K562 (cell line): Measurements from ENCODE around the gene LAMA5. TPM values are rescaled to one million over a fixed set of nuclear protein-coding genes. Genes with fewer than 3 reads are reported as not detected.

Experiments
- ATAC-seq: fragments of 200-7000 bp; cut with Tn5 transposase; 3 replicates; pipeline ENCODE4 v1.9.1; 2020; ENCODE audit warnings: moderate library complexity
- BruUV-seq: library from RNA; stranded (reverse); fragments of 400-500 nt; replicated peaks from 2 replicates; lab custom pipeline; 2021; lab: Mats Ljungman, UMichigan
- CTCF ChIA-PET: fragments of 300-600 bp; formaldehyde crosslinking; extraction: SDS; loops from one replicate; lab custom pipeline; 2021; ENCODE audit warnings: low intra/inter-chr PET ratio; lab: Yijun Ruan, JAX
- POLR2A ChIA-PET: fragments of 300-600, 350-650 bp; sonication (Branson Sonifier 250); formaldehyde crosslinking; extraction: SDS; loops from one replicate; lab custom pipeline; 2021; ENCODE audit warnings: antibody characterized with exemption, inconsistent platforms; lab: Yijun Ruan, JAX
- DNase-seq, 4 experiments: peaks; one replicate each; pipeline versions ENCODE4 v3.0.0 to v3.0.0-alpha.2; 2011 to 2018; ENCODE audit warnings: low spot score in 3 of 4, mixed read lengths in 3 of 4; ENCODE audit errors: extremely low read depth in 1 of 4
- FAIRE-seq: peaks from 2 replicates; lab custom pipeline; 2011; peaks lifted over from hg19 to GRCh38; lab: Jason Lieb, UNC
- H2AFZ ChIP-seq: 2 replicates; pipeline ENCODE4 v1.6.0; 2011; ENCODE audit warnings: low read depth, low read length, control low read depth, inconsistent platforms
- H3K27ac ChIP-seq: fragments of 200-600 bp; 3 replicates; pipeline ENCODE4 v1.8.0; 2011; ENCODE audit warnings: low read depth, mild to moderate bottlenecking, control low read depth, inconsistent platforms, low read length, moderate library complexity, mixed read lengths; ENCODE audit errors: extremely low read depth
- H3K27me3 ChIP-seq, 2 experiments: fragments of 300-600 bp in 1 of 2; 2 replicates in 1 of 2; 3 replicates in 1 of 2; pipeline versions ENCODE4 v1.6.0 to v1.8.0; 2011; ENCODE audit warnings: inconsistent platforms in 2 of 2, low read length in 2 of 2, mild to moderate bottlenecking in 1 of 2, mixed read lengths in 1 of 2, moderate library complexity in 1 of 2; ENCODE audit not compliant: control insufficient read depth in 2 of 2, insufficient read depth in 2 of 2
- H3K36me3 ChIP-seq: fragments of 300-600 bp; 3 replicates; pipeline ENCODE4 v1.8.0; 2011; ENCODE audit warnings: mild to moderate bottlenecking, low read length, inconsistent platforms; ENCODE audit not compliant: control insufficient read depth, insufficient read depth
- H3K4me1 ChIP-seq, 2 experiments: fragments of 200-600 bp in 1 of 2; replicated peaks in 1 of 2; 2 replicates in 1 of 2; 3 replicates in 1 of 2; pipeline versions ENCODE4 v1.5.1 to v1.8.0; 2011; ENCODE audit warnings: inconsistent platforms in 2 of 2, low read length in 2 of 2, mild to moderate bottlenecking in 1 of 2, mixed read lengths in 1 of 2, moderate library complexity in 1 of 2; ENCODE audit not compliant: control insufficient read depth in 2 of 2, insufficient read depth in 2 of 2
- H3K4me2 ChIP-seq: 2 replicates; pipeline ENCODE4 v1.6.1; 2011; ENCODE audit warnings: low read length, control low read depth, inconsistent platforms, mixed read lengths; ENCODE audit not compliant: insufficient read depth
- H3K4me3 ChIP-seq: fragments of 200-600 bp; sonication (generic), shearing (Covaris generic); 2 replicates; pipeline ENCODE4 v1.5.1; 2016; ENCODE audit warnings: control low read depth, inconsistent platforms
- H3K79me2 ChIP-seq: fragments of 200-600 bp; 3 replicates; pipeline ENCODE4 v1.8.0; 2011; ENCODE audit warnings: low read length, inconsistent platforms; ENCODE audit not compliant: control insufficient read depth, insufficient read depth
- H3K9ac ChIP-seq, 2 experiments: 2 replicates each; pipeline versions ENCODE4 v1.6.0 to v1.6.1; 2011; ENCODE audit warnings: low read depth in 2 of 2, low read length in 2 of 2, control low read depth in 1 of 2, inconsistent platforms in 1 of 2, mild to moderate bottlenecking in 1 of 2, mixed read lengths in 1 of 2; ENCODE audit not compliant: insufficient read depth in 1 of 2
- H3K9me1 ChIP-seq: one replicate; pipeline ENCODE4 v1.6.0; 2011; ENCODE audit warnings: inconsistent platforms, mild to moderate bottlenecking, low read length, moderate library complexity; ENCODE audit not compliant: control insufficient read depth, insufficient read depth
- H3K9me3 ChIP-seq: replicated peaks from 2 replicates; pipeline ENCODE4 v1.5.1; 2011; ENCODE audit warnings: low read depth, low read length, inconsistent platforms; ENCODE audit not compliant: control insufficient read depth, insufficient read depth
- H4K20me1 ChIP-seq: replicated peaks from 2 replicates; pipeline ENCODE4 v1.6.1; 2011; ENCODE audit warnings: low read length, inconsistent platforms, mixed read lengths; ENCODE audit not compliant: control insufficient read depth, insufficient read depth
- ATF2 ChIP-seq: sonication (generic); formaldehyde crosslinking; IDR thresholded peaks from 2 replicates; pipeline ENCODE4 v1.8.1; 2022; ENCODE audit warnings: missing genetic modification reagents
- BHLHE40 ChIP-seq: IDR thresholded peaks from 2 replicates; pipeline ENCODE4 v1.6.1; 2011; ENCODE audit warnings: low read length, improper control_type of control experiment
- BRCA1 ChIP-seq, 2 experiments: fragments of 450-650 bp in 1 of 2; sonication (generic) in 1 of 2; formaldehyde crosslinking in 1 of 2; IDR thresholded peaks; 2 replicates each; pipeline versions ENCODE4 v1.5.0 to v1.6.1; 2017 to 2020; ENCODE audit warnings: mild to moderate bottlenecking in 1 of 2, missing genetic modification reagents in 1 of 2
- FOXO4 ChIP-seq: fragments of 450-650 bp; formaldehyde crosslinking; IDR thresholded peaks from 2 replicates; pipeline ENCODE4 v1.4.0; 2020; ENCODE audit warnings: mild to moderate bottlenecking, moderate library complexity
- HMGN3 ChIP-seq: IDR thresholded peaks from 2 replicates; pipeline ENCODE4 v1.6.1; 2011; ENCODE audit warnings: borderline replicate concordance, low read depth, mild to moderate bottlenecking, mixed read lengths, low read length; ENCODE audit not compliant: insufficient read length; ENCODE audit errors: extremely low read depth
- RBM39 ChIP-seq: fragments of 200-400 bp; formaldehyde crosslinking; optimal IDR thresholded peaks from 2 replicates; pipeline ENCODE3; 2018; ENCODE audit warnings: low read depth, low read length
- SNRNP70 ChIP-seq: fragments of 200-400 bp; formaldehyde crosslinking; optimal IDR thresholded peaks from 2 replicates; pipeline ENCODE3; 2017; ENCODE audit warnings: low read depth, low read length
- STAT5B ChIP-seq: fragments of 250-450 bp; sonication (Bioruptor Pico); IDR thresholded peaks from 2 replicates; pipeline ENCODE4 v1.8.0; 2021; ENCODE audit warnings: mild to moderate bottlenecking, inconsistent platforms
- ZBTB49 ChIP-seq: sonication (generic); formaldehyde crosslinking; IDR thresholded peaks from 2 replicates; pipeline ENCODE4 v1.8.0; 2022; ENCODE audit warnings: missing genetic modification reagents, mild to moderate bottlenecking, borderline replicate concordance
- ZC3H11A ChIP-seq: IDR thresholded peaks from 2 replicates; pipeline ENCODE4 v1.6.1; 2012; ENCODE audit warnings: low read depth, low read length, improper control_type of control experiment
- WGBS: fragments of 100-300 bp; shearing (Covaris generic); methylation state at CpG from one replicate; pipeline ENCODE4 v1.1.6; 2016; ENCODE audit warnings: low coverage, mixed read lengths; ENCODE audit not compliant: insufficient coverage; ENCODE audit errors: missing lambda C conversion rate; 5-methylcytosine and 5-hydroxymethylcytosine counted together
- in situ Hi-C: fragments of 300-500 bp; cut with MboI; formaldehyde crosslinking; loops from 4 replicates; pipeline ENCODE4 v1.15.0; 2018; ENCODE audit warnings: inconsistent platforms, mixed read lengths
- intact Hi-C: fragments of 100-400 bp; cut with micrococcal nuclease; formaldehyde crosslinking; loops from 2 replicates; pipeline ENCODE4 v1.14.2; 2022
- polyA plus RNA-seq, 8 experiments: library from polyadenylated mRNA; depleted of rRNA in 4 of 8; stranded (reverse) in 5 of 8; unstranded in 3 of 8; fragments of >200 nt; fragmentation: Nextera tagmentation in 2 of 8; fragmentation: Illumina TruSeq in 1 of 8; extraction: Ambion mirVana in 2 of 8; extraction: Trizol in 1 of 8; gene quantifications; 2 replicates each; pipeline versions ENCODE4 v1.2.1 to v1.2.3, GENCODE V29; 2011 to 2014; ENCODE audit warnings: inconsistent platforms in 1 of 8, missing spikeins in 1 of 8
- total RNA-seq, 7 experiments: library from RNA; depleted of rRNA in 6 of 7; stranded (reverse); fragments of >200 nt in 6 of 7; fragmentation: Illumina TruSeq in 2 of 7; extraction: Trizol in 2 of 7; gene quantifications; 2 replicates each; pipeline versions ENCODE4 v1.2.1 to v1.2.3, GENCODE V29; 2011 to 2021; ENCODE audit warnings: low replicate concordance in 1 of 7

LAMA5 gene
- total and polyA plus RNA-seq, 9 of the 15 experiments (the other 6 are each of a cell fraction or from before 2014, with no cell fraction given): 0.31 to 101 (median 7.8) TPM

GRCh38 chr20:62400541-62400940 is 33.4 kb upstream of the LAMA5 start:
- H3K9me1 ChIP-seq: no peaks in the 10 kb centered on the region
- no peak for ATAC-seq
- TF ChIP-seq HMGN3 (peak; percentile 28), SNRNP70 (no peak)
- TF ChIP-seq, all 486 proteins: peak for 1
- CTCF ChIA-PET: no interaction called here
- H3K9ac ChIP-seq: no peak overlapping the region
- H3K4me1 ChIP-seq: peaks cover 0 to 54% of the 10 kb centered on the region in 2 experiments; a peak in 2 of 5 replicates
- no peak overlapping the region for H2AFZ ChIP-seq
- POLR2A ChIA-PET: interaction anchor here (0.5 to 4.2 kb wide), 4 partner anchors 11 to 187 kb away, joined by 3 to 28 read pairs (median 3); no protein-coding TSS in a partner anchor
- BruUV-seq: no TSS peak
- in situ Hi-C loops (no loop called here), intact Hi-C loops (no loop called here)
- H3K27ac ChIP-seq: no peak overlapping the region
- 72% methylated on average over 9 of the region's 10 CpGs for WGBS
- DNase-seq (no peak), FAIRE-seq (no peak)
- no peak overlapping the region for H3K4me3 ChIP-seq
- no peaks in the 10 kb centered on the region for H3K27me3 ChIP-seq
- peaks cover 1% of the 10 kb centered on the region for H3K79me2 ChIP-seq
- H4K20me1 ChIP-seq: 0 out of 2 replicates have a peak, but pooled peaks cover 1% of the 10 kb centered on the region
- H3K36me3 ChIP-seq: peaks cover 9% of the 10 kb centered on the region; the same call in 1 of the 3 replicates
- no peaks in the 10 kb centered on the region for H3K9me3 ChIP-seq
- no peak overlapping the region for H3K4me2 ChIP-seq

GRCh38 chr20:62400021-62400420 is 32.9 kb upstream of the LAMA5 start:
- H3K27ac ChIP-seq: no peak overlapping the region
- DNase-seq: no peak
- H3K36me3 ChIP-seq: peaks cover 9% of the 10 kb centered on the region; the same call in 1 of the 3 replicates
- no peak overlapping the region for H2AFZ ChIP-seq
- ChIA-PET POLR2A (interaction anchor here (0.5 to 4.2 kb wide), 4 partner anchors 10 to 187 kb away, joined by 3 to 28 read pairs (median 4); no protein-coding TSS in a partner anchor), CTCF (no interaction called here)
- no peaks in the 10 kb centered on the region for H3K9me3 ChIP-seq
- H3K4me3 ChIP-seq: no peak overlapping the region
- no peak for FAIRE-seq
- no peak for ATAC-seq
- H3K27me3 ChIP-seq: no peaks in the 10 kb centered on the region
- no peaks in the 10 kb centered on the region for H3K9me1 ChIP-seq
- no peaks in the 10 kb centered on the region for H3K79me2 ChIP-seq
- in situ Hi-C loops: no loop called here
- no peak overlapping the region for H3K4me2 ChIP-seq
- no peaks in the 10 kb centered on the region for H4K20me1 ChIP-seq
- H3K4me1 ChIP-seq: peaks cover 0 to 54% of the 10 kb centered on the region in 2 experiments; a peak in 2 of 5 replicates
- no peak overlapping the region for H3K9ac ChIP-seq
- no TSS peak for BruUV-seq
- 64% methylated on average over 7 of the region's 7 CpGs for WGBS
- intact Hi-C loops: no loop called here
- TF ChIP-seq ATF2 (no peak), BRCA1 (IDR thresholded peaks at IDR 0.05) (no peak), BRCA1 (CRISPR knock-in tag; IDR thresholded peaks at IDR 0.05) (no peak), ZC3H11A (no peak), RBM39 (no peak), BHLHE40 (no peak), FOXO4 (no peak), STAT5B (CRISPR knock-in tag) (no peak), ZBTB49 (CRISPR knock-in tag) (no peak)
